GM21381 (cell line): Measurements from ENCODE around the gene CALML3.

Experiments
- ATAC-seq: cut with Tn5 transposase; IDR thresholded peaks from one replicate; pipeline ENCODE4 v1.9.1; 2021; ENCODE audit warnings: mild to moderate bottlenecking, moderate library complexity; ENCODE audit not compliant: unreplicated experiment

Gene CALML3

DNA sequence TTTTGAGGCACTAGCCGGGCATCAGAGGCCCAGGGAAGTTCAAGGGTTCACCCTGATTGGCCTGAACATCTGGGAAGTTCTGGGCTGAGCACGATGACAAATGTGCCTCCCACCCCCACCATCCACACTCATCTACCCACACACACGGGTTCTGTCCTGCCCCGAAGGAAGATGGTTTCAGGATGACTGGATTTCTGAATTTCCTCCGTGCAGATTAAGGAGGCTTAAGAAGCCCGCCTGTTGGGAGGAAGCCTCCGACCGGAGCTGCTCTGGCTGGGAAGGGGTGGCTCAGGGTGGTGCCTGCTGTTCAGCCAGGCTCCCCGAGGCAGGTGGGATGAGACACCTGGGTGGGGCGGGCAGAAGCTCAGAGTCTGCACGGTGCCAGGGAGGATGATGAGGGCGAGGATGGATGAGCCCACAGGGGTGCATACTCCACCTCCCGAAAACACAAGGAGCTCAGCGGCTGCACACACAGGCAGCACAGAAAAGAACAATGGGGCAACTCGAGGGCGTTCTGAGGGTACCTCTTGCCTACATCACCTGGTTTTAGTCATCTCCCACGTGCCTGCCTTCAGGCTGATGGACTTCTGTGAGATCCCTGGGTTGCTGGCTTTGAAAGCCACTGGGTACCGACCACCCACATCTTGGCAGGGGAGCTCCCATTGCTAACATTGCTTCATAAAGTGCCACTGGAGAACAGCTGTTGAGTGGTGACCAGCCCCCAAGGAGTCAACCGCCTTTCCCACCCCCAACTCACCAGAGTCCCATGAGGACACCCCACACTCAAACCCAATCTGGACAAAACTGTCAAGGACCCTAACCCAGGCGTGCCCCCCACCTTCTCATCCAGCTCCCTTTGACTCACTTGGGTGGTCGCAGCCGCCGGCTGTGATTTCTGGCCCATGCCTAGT lies 41.2 kb downstream of the CALML3 start:
- ATAC-seq = no peak

DNA sequence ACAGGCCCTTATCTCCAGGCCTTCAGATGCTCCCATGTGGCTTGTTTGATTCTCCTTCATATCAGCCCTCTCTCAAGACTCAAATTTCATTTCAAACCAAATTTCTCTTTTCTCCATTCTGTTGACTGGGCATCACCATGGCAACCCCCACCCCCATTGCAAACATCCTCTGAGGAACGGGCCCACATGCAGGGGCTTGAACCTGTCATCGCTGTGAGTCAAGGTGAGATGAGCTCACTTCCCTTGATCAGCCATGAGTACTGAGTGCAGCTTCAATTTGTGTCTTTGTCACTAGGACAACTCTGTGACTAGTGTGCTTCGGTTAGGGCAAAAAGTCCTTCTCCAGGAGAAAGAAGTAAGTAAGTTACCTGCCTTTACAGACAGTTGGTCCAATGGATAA lies 41.9 kb downstream of the CALML3 start:
- no peak for ATAC-seq

- ATAC-seq = no peak
These were observed 42.7 kb downstream of the CALML3 start for GRCh38 chr10:5567477-5567876.

DNA sequence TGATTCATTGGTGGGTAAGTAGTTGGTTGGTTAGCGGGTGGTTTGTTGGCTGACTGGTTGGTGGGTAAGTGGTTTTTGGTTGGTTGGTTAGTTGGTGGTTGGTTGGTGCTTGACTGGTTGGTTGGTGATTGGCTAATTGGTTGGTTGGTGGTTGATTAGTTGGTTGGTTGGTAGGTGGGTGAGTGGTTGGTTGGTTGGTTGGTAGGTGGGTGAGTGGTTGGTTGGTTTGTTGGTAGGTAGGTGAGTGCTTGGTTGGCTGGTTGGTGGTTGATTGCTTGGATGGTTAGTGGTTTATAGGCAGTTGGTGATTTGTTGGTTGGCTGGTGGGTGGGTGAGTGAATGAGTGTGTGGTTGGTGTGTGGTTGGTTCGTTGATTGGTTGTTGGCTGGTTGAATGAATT lies 44.2 kb downstream of the CALML3 start:
- ATAC-seq = no peak

DNA sequence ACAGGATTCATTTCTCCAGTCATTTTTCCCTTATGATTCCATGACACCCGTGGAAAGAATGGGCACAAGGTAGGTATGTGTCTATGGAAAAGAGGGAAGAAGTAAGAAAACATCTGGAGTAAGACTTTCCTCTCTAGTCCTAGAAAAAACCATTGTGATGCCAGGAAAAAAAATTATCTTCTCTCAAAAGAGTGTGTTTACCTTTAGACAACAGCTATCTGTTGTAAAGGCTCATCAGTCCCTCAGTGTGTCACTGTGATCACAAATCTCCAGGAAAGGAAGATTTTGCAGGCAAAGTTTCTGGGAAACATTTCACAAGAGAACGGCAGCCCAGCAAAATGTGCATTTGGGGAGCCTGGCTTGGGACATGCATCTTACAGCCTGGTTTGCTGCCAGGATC lies 44.8 kb downstream of the CALML3 start:
- ATAC-seq = no peak

- ATAC-seq = no peak
These were observed 45.4 kb downstream of the CALML3 start for GRCh38 chr10:5570007-5570655.

DNA sequence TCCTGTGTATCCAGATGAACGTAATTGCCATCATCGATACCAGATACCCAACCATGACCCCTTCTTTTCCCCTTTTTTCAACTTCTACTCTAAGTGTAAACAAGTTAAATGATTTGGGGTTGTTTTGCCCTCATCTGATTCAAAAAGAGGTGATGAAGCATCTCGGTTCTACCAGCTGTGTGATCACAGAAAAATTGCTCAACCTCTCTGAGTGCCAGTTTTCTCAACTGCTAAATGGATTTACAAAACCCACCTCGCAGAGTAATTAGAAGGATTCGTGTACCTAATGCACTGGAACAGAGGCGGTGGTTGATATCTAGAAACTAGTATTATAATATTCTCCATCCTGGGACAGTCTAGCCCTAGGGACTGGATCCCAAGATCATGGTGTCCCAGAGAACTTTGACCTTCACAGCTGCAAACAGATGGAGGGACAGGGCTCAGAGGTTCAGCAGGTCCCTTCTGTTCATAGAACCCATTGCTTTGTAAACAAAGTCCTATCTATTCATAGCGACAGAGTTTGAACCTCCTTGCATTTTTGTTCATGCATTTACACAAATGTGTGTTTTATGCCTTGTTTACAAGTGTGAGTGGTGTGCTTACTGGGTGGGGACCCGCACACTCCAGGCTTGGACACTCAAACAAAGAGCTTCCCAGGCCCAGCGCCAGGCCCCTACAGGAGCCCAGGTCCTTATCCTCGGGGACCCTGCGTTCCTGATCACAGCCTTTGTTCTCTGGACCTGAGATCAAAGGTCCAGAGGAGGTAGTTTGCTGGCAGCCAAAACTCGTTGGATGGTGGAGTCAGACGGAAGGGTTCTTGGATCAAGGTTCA lies 46.4 kb downstream of the CALML3 start:
- ATAC-seq = no peak

GRCh38 chr10:5571826-5572225 lies 47.1 kb downstream of the CALML3 start:
- no peak for ATAC-seq

- ATAC-seq = no peak
These were observed 48.7 kb downstream of the CALML3 start for GRCh38 chr10:5573319-5573950.

DNA sequence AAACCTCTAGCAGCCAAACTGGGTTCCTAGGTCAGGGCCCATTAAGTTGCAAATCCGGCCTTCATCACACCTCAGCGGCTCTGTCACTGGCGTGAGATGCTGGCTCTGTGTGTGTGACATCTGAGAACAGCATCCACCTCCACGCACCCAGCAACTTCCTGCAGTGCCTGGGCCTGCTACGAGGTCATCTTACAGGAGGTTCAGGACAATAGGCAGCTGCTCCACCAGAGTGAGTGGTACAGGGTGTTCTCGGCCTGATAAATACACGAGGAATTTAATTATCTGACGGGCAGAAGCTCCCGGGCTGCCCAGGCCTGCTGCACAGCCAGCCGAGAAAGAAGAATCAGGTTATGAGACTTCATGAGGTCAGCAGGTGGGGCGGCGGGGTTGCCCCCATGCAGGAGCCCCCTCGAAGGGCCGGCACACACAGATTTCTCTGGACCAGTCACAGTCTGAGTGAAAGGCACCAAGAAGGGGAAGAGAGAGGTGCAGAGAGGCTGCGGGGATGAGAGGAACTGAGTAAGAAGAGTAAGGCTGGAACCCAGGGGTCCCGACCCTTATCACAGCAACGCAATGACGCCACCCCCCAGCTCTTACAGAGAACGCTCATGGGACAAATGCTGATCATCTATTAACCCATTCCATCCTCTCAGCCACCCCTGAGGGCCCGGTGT lies 49.3 kb downstream of the CALML3 start:
- no peak for ATAC-seq

- ATAC-seq = no peak
These were observed 49.9 kb downstream of the CALML3 start for GRCh38 chr10:5574642-5575131.

GRCh38 chr10:5575144-5575481 lies 50.4 kb downstream of the CALML3 start:
- no peak for ATAC-seq

DNA sequence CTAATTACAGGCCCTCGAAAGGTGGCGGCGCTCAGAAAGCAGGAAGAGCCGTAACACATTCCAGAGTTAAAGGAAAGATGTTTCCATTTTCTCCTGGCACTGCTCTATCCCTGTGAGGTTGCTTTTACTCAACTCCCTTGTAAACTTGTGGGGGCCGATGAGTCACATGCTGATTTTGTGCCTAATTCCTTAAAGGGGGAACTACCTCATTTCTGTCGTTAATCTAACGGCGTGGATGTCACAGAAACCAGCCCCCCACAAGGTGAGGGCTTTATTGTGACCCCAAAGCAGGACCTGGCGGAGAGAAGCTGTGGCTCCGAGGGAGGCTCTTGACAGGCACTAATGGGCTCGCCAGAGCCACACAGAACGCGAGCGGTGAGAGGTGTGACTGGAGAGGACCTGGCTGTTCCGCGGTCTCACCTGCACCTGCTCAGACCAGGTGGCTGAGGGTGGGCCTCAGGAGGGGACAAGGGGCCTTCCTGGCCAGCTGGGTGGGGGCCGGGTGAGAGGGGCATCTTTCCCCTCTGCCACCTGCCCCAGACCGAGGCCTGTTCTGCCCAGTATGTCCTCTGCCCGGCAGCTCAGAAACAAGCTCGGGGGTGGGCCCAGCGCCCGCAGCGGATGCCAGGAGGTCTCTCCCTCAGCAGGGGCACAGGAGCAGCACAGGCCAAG lies 50.9 kb downstream of the CALML3 start:
- ATAC-seq = no peak

- no peak for ATAC-seq
These were observed 51.5 kb downstream of the CALML3 start for GRCh38 chr10:5576154-5576748.
